GM18502 (cell line): Measurements from ENCODE around the gene THAP4.
"Not testable (repeated sequence)": the region's sequence is repeated elsewhere in the genome, so short reads cannot be mapped to it uniquely, and the experiment has no call there.

ENCODE experiments used
- ATAC-seq: cut with Tn5 transposase; IDR thresholded peaks from one replicate; pipeline ENCODE4 v1.9.1; 2021; ENCODE audit warnings: mild to moderate bottlenecking; ENCODE audit not compliant: unreplicated experiment, poor library complexity

Gene THAP4

DNA sequence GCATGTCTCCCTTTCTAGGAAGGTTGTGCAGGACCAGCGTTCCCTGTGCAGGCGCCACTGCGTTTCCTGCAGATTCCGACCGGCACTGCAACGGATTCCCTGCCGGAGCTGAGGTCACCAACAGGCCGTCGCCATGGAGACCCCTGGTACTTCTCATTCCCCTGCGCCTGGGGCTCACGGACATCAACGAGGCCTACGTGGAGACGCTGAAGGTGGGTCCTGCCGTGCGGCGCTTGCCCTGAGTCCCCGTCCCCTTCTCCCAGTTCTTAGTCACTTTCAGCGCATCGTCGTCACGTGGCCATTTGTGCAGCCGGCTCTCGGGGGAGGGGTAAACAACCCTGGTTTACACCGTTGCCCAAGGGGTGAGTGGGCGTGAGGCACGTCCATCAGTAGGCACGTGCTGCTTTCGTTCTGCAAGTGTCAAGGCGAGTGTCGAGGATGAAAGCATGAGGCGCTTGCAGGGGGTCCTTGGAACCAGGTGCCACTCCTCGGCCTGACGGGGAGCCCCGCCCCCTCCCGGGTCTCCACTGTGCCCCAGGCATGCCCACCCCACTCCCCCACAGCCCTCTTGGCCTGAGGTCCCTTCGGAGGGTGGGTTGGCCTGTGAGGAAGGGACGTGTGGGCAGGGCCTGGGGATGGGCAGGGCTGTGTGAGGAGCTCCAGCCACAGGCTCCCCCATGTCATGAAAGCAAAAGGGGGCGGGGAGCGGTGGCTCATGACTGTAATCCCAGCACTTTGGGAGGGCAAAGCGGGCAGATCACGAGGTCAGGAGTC lies 29.9 kb upstream of the THAP4 start:
- ATAC-seq, result no peak

DNA sequence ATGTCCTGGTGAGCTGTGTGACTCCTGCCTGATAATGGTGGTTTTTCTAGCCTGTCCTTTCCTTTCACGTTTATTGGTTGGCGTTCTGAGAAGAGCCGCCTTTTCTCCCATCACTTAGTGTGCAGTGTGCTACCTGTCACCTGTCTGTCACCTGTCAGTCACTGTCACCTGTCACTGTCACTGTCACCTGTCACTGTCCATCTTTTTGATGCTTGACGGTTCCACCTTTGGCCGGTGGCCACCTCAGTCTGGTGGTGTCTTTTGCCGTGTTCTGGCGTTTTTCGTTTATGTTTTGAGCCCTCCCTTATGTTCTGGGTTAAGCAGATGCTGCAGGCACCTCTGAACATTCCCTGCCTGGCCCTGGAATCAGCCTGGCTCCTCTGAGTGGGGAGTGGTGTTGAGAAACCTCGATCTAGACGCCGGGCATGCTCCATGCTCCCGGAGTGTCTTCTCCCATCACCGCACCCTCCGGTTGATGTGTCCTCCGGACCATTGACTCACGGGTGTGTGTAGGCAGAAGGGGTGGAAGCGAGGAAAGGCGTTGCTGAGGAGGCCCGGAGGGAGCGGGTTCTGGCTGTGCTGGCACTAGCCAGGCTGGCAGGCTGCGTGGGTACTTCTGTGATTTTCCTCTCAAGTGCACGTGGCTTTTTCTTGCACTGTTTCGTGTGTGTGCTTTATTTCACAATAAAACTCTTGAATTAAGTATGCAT lies 28.9 kb upstream of the THAP4 start:
- no peak for ATAC-seq

DNA sequence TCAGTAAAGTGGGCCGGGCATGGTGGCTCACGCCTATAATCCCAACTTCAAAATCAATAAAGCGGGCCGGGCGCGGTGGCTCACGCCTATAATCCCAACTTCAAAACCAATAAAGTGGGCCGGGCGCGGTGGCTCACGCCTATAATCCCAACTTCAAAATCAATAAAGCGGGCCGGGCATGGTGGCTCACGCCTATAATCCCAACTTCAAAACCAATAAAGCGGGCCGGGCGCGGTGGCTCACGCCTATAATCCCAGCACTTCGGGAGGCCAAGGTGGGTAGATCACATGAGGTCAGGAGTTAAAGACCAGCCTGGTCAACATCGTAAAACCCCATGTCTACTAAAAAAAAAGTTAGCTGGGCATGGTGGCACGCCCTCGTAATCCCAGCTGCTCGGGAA lies 25.8 kb upstream of the THAP4 start:
- not testable (repeated sequence) for ATAC-seq

DNA sequence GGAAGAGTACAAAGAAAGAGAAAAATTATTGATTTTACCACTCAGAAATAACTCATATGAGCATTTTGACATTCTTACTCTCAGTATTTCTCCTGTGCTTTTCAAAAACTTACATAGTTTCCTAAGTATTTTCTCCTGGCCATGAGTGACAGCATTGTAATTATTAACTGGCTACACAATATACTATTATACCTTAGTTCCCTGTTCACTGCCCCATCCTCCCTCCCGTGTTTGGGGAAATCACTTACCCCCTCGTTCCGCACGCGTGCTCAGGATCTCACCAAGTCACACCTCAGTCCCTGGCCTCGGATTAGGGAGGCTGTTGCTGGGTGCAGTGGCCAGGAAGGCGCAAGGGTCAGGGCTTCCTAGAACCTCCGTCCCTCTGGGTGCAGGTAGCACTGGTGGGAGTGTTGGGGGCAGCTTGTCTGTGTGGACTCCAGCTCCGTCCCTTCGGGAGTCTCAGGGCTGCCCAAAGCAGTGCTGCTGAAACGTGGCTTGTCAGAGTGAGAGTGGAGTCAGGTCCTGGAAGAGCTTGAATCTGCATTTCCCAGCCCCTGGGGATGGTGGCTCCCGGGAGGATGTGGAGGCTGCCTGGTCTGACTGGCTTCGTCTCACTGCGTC lies 23.7 kb upstream of the THAP4 start:
- ATAC-seq, result no peak

DNA sequence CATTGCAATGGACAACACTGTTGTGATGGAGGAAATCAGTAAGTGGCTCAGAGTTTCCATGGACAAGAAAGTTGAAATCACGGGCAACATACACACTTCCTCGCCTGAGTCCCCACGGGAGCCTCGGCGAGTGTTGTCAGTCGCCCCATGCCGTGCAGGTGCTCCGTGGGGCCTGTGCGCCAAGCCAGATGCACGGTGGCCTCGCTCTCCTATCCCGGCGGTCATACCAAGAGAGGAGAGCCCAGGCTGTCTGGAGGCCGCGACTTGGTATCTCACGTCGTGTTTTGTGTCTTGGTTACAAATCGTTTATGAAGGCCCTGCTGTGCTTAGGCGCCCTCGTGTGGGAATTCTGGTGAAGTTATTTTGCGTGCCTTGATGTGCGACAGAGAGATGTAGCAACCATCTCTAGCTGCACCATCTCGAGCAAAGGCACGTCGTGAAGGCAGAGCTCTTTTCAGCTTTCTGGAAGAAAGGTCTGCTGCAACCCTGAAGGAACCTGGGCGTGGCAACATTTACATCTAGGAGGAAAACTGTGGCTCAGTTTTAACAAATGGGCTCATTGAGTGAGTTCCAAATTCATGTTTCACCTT lies 22.3 kb upstream of the THAP4 start:
- ATAC-seq, result no peak

DNA sequence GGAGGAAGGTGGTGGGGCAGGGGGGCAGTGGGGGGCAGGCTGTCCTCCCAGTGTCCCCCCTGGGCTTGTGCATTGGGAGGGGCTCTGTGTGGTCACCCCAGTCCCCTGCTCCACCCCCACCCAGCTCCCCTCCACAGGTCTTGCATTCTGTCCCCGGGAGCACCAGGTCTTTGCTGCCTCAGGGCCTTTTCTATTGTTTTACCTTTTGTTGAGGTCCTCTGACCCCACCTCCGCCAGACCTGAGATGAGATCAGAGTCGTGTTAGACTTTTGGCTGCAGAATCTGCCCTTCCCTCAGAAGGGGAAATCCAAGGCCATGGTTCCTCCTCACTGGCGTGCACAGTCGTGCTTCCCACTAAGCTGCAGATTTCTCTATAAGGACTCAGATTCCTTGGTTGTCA lies 21.3 kb upstream of the THAP4 start:
- no peak for ATAC-seq

DNA sequence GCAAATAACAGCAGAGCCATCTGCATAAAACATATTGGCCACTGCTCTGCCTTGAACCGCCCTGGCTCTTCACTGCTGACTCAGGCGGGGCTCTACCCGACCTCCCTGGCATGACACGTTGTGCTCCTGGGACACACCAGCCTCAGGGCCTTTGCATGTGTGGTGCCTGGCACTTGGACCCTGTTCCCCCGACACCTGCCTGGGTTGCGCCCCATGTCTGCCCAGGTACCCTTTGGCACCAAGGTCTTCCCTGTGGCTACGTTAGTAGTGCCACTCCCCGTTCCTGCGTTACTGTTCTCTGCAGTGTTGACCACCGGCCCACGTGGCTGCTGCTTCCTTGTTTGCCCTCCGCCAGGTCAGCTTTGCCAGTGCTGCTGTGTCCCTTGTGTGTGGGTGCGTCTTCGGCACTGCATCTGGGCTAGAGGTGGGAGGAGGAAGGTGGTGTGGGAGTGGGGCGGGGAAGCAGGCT lies 20.9 kb upstream of the THAP4 start:
- ATAC-seq, result no peak

DNA sequence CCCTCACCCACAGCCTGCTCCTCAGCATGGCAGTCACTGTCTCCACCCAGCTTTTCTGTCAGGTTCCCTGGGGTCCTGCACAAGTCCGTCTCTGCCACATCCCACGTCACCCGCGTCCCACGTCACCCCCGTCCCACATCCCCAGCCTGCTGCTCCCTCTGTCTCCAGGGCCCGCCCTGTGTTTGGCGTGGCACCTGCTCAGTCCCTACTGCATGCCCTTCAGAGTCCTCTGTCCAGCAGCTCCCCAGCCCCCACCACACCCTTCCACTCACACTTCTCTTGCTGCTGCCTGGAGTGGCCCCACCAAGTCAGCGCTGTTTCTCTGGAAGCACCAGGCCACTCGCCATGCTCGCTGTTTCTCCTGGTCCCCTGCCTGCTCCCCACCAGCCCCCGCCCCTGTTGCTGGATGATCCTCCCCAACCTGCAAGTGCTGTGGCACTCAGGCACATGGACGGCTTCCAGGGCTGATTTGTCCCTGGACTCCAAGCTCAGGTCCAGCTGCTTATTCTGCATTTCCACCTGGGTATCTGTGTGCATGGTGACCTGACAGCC lies 19.3 kb upstream of the THAP4 start:
- no peak for ATAC-seq

DNA sequence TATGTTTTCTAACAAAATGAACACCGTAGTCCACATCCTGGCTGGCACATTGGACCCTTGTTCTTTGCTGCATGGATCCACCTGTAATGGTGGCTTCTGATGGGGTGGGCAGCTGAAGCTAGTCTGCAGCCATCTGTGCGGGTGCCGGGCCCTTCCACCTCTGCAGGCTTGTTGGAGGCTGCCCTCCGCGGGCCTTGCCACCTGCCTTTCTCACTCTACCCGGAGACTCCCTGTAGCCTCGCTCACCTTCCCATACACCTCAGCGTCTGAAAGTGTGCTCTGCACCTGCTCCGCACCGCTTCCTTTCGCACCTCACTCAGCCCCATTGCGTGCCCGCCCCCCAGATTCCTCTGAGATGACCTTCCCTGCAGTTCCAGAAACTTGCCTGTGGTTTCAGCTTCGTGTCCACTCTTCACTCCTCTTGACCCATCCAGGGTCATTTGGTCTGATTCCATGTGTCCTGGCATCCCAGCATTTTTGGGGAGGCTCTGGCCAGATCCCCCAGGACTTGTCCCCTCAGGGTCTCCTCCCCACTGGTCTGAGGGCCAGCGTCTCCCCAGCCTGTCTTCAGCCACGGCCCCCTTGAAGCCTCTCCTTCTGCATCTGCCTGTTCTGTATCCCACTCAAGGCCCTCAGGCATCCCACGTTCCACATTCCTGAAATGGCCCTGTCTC lies 18.7 kb upstream of the THAP4 start:
- no peak for ATAC-seq

DNA sequence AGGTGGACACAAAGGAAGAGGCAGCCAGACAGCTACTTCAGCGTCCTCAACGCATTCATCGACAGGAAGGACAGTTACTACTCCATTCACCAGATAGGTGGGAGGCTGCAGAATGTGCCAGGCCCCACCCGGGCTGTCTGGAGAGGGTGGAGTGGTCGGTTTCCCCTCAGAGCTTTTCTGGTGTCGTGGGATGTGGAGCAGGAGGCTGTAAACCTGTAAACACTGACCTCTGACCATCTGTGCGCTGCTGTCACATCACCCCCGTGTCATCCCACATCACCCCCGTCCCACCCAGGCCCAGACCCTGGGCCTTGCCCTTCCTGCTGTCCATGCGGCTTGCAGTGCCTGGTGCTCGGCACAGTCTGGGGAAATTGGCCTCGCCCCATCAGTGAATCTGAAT lies 17.6 kb upstream of the THAP4 start:
- ATAC-seq, result no peak

DNA sequence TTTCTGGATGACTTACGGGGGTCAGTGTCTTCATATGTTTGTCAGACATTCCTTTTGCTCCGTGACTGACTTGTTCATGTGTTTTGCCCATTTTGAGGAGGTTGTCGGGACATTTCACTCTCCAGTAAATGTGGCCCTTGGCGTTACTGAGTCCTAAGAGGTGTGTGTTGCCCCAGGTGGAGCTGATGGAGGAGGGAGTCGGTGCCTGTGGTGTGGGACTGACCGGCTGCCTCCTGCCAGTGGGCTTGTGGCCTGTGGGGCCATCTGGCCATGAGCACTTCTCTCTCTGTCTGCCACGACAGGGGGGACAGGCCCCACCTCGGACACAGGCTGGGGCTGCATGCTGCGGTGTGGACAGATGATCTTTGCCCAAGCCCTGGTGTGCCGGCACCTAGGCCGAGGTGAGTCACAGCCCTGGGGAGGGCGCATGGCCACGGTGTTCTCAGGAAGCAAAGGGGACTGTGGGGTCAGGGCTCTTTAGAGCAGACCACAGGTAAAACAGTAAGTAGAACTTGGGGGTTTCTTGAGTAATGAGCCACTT lies 16.3 kb upstream of the THAP4 start:
- ATAC-seq, result no peak

DNA sequence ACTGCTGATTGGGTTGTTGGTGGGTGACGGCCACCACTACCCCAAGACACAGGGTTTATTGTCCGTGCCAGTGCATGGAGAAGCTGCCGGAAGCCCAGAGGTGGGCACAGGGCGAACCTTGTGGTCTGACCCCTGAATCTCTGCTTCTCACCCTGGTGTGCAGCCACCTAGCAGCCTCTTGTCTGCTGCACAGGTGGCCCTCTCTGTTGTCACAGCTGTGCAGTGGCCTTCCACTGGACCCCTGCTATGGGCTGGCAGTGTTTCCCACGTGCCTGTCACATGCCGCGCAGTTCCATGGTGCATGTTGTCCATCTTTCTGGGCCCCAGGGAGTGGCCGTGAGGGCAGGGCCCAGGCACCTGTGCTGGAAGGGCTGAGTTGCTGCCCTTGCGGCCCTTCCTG lies 15.8 kb upstream of the THAP4 start:
- ATAC-seq, result no peak

DNA sequence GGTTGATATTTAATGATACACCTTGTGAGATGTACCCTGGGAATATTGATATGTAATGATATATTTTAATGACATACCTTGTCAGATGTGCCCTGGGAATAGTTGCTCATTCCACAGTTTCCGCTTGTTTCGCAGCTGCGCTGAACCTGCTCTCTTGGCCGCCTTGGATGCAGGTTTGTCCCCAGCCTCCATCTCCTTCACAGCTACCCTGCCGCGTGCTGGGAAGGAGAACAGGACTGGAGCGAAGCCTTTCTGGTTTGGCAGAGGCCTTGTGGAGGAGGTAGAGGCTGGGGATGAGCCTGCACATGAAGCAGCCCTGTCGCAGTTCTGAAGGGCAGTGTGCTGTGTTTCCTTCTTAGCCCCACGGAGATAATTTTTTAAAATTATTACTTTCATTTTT lies 15.2 kb upstream of the THAP4 start:
- no peak for ATAC-seq

DNA sequence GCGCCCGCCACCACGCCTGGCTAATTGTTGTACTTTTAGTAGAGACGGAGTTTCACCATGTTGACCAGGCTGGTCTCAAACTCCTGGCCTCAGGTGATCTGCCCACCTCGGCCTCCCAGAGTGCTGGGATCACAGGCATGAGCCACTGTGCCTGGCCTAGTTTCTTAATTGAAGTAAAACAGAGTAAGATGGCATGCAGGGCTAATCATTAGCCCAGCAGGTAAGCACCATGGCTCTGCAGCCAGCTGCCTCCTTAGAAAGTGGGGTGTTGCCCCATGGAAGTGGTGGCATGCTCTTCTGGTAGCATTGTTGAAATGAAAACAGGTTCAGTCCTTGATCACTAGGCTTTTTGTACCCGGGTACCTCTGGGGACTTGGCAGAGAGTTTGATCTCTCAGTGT lies 13.0 kb upstream of the THAP4 start:
- no peak for ATAC-seq

DNA sequence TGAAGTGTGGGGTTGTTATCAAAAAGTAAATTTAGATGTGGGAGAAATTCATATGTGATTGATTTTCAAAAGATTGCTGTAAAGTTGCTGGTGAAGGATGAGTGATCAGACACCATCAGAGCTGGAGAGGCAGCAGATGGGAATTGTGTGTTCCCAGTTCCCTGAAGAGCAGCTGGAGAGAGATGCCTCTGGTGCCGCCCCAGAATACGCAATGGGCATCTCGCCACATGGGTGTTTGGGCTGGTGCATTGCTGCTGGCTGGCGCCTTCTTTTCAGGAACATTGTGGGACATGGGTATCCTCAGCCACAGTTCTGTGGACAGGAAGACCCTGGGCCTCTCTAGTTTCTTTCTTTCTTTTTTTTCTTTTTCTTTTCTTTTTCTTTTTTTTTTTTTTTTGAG lies 12.4 kb upstream of the THAP4 start:
- ATAC-seq, result no peak

DNA sequence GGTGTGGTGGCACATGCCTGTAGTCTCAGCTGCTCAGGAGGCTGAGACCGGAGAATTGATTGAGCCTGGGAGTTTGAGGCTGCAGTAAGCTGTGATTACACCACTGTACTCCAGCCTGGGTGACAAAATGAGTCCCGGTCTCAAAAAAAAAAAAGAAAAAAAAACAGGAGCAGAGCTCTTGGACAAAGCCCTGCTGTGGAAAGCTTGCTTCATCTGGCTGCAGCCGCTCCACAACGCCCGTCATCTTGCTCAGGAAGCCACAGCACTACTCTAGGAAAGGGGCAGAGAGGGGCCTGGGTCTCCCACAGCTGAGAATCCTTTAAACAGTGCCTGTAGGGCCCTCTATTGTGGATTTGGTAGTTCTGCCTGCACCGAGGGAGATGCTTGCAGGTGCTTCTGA lies 11.5 kb upstream of the THAP4 start:
- no peak for ATAC-seq

DNA sequence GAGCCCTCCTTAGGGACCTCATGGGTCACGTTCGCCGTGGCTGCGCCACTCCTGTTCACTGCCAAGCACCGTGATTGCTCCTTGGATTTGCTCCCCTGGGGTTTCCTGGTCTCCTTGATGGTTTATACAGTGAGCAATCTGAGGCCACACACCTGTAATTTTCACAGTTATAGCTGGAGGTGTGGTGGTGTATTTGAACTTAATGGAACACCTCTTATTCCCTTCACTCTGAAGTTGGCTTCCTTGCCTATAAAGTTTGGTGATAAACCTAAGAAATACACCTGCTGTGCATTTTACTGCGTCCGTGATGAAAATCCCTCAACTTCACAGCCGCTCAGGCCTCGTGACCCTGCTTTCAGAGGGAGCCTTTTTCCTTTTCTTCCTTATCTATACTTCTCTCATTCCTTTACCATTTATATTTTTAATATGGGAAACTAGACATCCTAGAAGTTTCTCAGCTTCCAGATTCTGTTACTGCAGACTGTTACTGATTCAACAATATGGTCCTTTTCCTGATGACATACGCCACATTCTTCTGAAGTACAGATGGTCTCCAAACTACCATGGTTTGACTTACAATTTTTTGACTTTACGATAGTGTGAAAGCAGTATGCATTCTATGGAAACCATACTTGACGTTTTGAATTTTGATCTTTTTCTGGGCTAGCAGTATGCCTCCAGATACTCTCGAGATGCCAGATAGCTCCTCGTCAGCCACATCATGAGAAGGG lies 9.1 kb upstream of the THAP4 start:
- no peak for ATAC-seq

DNA sequence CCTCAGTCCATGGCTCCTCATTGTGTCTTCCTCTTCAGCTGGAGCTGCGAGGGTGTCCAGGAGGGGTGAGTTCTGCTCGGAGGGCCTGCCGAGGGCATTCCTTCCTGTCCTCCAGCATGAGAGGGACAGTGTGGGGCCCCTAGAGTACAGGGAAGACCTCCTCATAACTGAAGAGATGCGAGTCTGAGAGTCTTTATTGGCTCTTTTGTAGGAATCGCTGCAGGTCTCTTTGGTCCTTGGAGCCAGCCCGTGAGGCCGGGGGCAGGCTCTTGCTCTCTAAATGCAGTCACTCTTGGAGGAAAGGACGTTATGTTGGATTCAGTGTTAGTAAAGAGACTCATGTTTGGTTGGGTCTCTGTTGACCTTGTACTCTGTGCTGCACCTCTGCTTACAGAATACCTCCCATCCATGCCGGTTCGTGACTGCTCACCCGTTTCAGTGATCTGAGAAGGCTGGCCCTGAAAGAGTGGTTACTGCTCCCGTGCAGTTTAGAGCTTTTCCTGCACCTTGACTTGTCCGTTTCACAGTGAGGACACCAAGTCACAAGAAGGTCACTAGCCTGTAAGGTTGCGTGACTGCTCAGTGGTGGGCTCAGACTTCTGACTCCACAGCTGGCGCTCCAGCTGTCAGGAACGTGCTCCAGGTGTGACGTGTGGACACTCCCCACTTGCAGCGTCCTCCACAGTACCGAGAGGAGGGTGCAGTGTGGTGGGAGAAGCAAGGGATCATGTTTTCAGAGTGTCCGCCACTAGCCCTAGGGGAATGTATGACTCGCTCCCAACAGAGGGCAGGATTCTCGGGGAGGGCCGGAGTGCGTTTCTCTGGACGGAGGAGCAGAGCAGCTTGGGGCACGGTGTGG lies 8.3 kb upstream of the THAP4 start:
- ATAC-seq, result no peak
